Measurements from ENCODE around the gene OPN3.

OPN3 gene

GRCh38 chr1:241574154-241574553, 66.0 kb downstream of the OPN3 start:
- H3K4me3 ChIP-seq (ENCODE audit: low read length) = no peak overlapping the region
- DNase-seq (ENCODE audit: low read depth) = no peak
- TF ChIP-seq CTCF (conservative IDR thresholded peaks at IDR 0.05; ENCODE audit: low read length) = no peak

- no peak for DNase-seq (ENCODE audit: low read depth)
- no peak for TF ChIP-seq CTCF (conservative IDR thresholded peaks at IDR 0.05; ENCODE audit: low read length)
- H3K4me3 ChIP-seq (ENCODE audit: low read length) = no peak overlapping the region
Measured at GRCh38 chr1:241569848-241570247, 70.3 kb downstream of the OPN3 start.

- no peak for TF ChIP-seq CTCF (conservative IDR thresholded peaks at IDR 0.05; ENCODE audit: low read length)
- H3K4me3 ChIP-seq (ENCODE audit: low read length) = no peak overlapping the region
- DNase-seq (ENCODE audit: low read depth) = no peak
Measured at GRCh38 chr1:241560849-241561187, 79.4 kb downstream of the OPN3 start.

- no peak for DNase-seq (ENCODE audit: low read depth)
- no peak for TF ChIP-seq CTCF (conservative IDR thresholded peaks at IDR 0.05; ENCODE audit: low read length)
- no peak overlapping the region for H3K4me3 ChIP-seq (ENCODE audit: low read length)
Measured at GRCh38 chr1:241560146-241560848, 79.9 kb downstream of the OPN3 start.

GRCh38 chr1:241557551-241558193, 82.5 kb downstream of the OPN3 start:
- DNase-seq (ENCODE audit: low read depth) = no peak
- no peak for TF ChIP-seq CTCF (conservative IDR thresholded peaks at IDR 0.05; ENCODE audit: low read length)
- H3K4me3 ChIP-seq (ENCODE audit: low read length) = no peak overlapping the region

DNA sequence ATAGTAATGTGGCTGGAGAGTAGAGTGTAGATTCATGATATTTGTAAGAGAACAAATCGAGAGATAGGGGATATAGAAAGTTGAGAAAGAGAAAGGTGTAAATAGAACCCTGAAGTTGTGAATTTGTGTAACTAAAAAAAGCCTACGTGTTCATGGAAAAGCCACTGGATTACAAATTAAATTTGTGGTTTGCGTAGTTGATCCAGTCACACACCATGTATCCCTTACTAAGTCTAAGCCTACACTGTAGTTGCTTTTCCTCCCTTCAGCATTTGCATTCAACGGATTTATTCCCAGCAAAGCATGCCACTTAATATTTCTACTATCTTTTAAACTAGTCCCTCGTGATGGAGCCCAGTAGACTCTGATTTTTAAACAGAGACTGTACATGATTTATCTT, 83.1 kb downstream of the OPN3 start:
- no peak for TF ChIP-seq CTCF (conservative IDR thresholded peaks at IDR 0.05; ENCODE audit: low read length)
- no peak overlapping the region for H3K4me3 ChIP-seq (ENCODE audit: low read length)
- no peak for DNase-seq (ENCODE audit: low read depth)

DNA sequence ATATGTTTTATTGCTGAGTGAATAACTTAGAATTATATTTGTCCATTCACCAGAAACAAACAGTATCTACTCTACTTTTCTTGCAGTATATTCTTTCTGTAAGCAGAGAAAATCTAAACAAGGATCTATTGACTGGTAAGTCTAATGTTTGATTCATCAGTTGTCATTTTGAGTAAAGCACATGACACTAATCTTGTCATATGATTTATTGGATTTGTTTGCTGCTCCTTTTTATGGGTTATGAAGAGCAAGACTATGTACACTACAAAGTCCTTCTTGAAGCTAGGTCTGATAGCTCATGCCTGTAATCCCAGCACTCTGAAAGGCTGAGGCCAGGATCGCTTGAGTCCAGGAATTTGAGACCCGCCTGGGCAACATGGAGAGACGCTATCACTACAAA, 84.6 kb downstream of the OPN3 start:
- no peak for DNase-seq (ENCODE audit: low read depth)
- no peak overlapping the region for H3K4me3 ChIP-seq (ENCODE audit: low read length)
- TF ChIP-seq CTCF (conservative IDR thresholded peaks at IDR 0.05; ENCODE audit: low read length) = no peak
